HL-60 (cell line): ENCODE data around the gene API5.

Experiments used
- GABPA ChIP-seq: IDR thresholded peaks from 2 replicates; pipeline ENCODE4 v1.6.1; 2012; ENCODE audit warnings: low read depth
- TF ChIP-seq, protein P1 (sequence below): IDR thresholded peaks from one replicate; pipeline ENCODE4 v1.5.1; 2011; ENCODE audit warnings: low read length, control low read depth, inconsistent platforms; ENCODE audit not compliant: insufficient read depth

- TF ChIP-seq, protein P1, sequence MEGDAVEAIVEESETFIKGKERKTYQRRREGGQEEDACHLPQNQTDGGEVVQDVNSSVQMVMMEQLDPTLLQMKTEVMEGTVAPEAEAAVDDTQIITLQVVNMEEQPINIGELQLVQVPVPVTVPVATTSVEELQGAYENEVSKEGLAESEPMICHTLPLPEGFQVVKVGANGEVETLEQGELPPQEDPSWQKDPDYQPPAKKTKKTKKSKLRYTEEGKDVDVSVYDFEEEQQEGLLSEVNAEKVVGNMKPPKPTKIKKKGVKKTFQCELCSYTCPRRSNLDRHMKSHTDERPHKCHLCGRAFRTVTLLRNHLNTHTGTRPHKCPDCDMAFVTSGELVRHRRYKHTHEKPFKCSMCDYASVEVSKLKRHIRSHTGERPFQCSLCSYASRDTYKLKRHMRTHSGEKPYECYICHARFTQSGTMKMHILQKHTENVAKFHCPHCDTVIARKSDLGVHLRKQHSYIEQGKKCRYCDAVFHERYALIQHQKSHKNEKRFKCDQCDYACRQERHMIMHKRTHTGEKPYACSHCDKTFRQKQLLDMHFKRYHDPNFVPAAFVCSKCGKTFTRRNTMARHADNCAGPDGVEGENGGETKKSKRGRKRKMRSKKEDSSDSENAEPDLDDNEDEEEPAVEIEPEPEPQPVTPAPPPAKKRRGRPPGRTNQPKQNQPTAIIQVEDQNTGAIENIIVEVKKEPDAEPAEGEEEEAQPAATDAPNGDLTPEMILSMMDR: peak; percentile 75
- no peak for TF ChIP-seq GABPA
Observed at GRCh38 chr11:43282607-43283440, 29.0 kb upstream of the API5 start.
